ENCODE measurements around the gene PUM2.
"Not testable (repeated sequence)": the region's sequence is repeated elsewhere in the genome, so short reads cannot be mapped to it uniquely, and the experiment has no call there.

The PUM2 gene

GRCh38 chr2:20257411-20257810, 93.2 kb downstream of the PUM2 start:
- in situ Hi-C loops (cut with HindIII; ENCODE audit: low pct_ligation_motif_present, low sequenced_read_pairs) = no loop called here

GRCh38 chr2:20254731-20255130, 95.9 kb downstream of the PUM2 start:
- Histone ChIP-seq H3K36me3 (replicated peaks) (peaks cover 33% of the 10 kb centered on the region), H3K27ac (no peak overlapping the region), H3K4me3 (ENCODE audit: low read depth, low read length) (no peak overlapping the region), H3K27me3 (replicated peaks) (no peaks in the 10 kb centered on the region)
- DNase-seq = no peak
- in situ Hi-C loops (cut with HindIII; ENCODE audit: low pct_ligation_motif_present, low sequenced_read_pairs) = no loop called here
- no peak for TF ChIP-seq CTCF (IDR thresholded peaks at IDR 0.05; ENCODE audit: low read depth, low read length, missing control alignments)

More at GRCh38 chr2:20257411-20257810, 93.2 kb downstream of the PUM2 start:
- Histone ChIP-seq H3K36me3 (replicated peaks) (peaks cover 33% of the 10 kb centered on the region), H3K27me3 (replicated peaks) (no peaks in the 10 kb centered on the region), H3K4me3 (ENCODE audit: low read depth, low read length) (no peak overlapping the region), H3K27ac (no peak overlapping the region)
- no peak for TF ChIP-seq CTCF (IDR thresholded peaks at IDR 0.05; ENCODE audit: low read depth, low read length, missing control alignments)
- no peak for DNase-seq

DNA sequence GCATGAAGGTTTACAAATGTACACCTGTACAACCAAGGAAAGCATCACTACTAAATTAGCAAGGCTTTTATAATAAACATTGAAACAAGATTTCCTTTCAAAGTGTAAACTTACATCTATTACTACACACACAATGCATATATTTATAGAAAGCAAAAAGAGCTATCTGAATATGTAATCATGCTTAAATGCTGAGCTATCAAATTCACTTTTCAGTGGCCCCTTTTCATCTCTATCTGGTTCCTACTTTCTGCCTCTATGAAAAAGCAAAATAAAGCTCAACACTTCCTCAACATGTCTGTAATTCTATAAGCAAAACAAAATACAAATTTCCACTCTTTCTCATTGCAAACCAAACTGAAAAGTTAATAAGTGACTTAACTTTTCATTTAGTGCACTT, 100.2 kb downstream of the PUM2 start:
- H3K36me3 ChIP-seq (replicated peaks) = peaks cover 35% of the 10 kb centered on the region

GRCh38 chr2:20249170-20249569, 101.5 kb downstream of the PUM2 start:
- in situ Hi-C loops (cut with HindIII; ENCODE audit: low pct_ligation_motif_present, low sequenced_read_pairs) = no loop called here
- H3K36me3 ChIP-seq (replicated peaks) = peaks cover 27% of the 10 kb centered on the region

More for the DNA sequence above, 100.2 kb downstream of the PUM2 start:
- Histone ChIP-seq H3K4me3 (ENCODE audit: low read depth, low read length) (no peak overlapping the region), H3K27ac (no peak overlapping the region), H3K27me3 (replicated peaks) (no peaks in the 10 kb centered on the region)
- no peak for TF ChIP-seq CTCF (IDR thresholded peaks at IDR 0.05; ENCODE audit: low read depth, low read length, missing control alignments)
- no peak for DNase-seq
- in situ Hi-C loops (cut with HindIII; ENCODE audit: low pct_ligation_motif_present, low sequenced_read_pairs) = no loop called here

DNA sequence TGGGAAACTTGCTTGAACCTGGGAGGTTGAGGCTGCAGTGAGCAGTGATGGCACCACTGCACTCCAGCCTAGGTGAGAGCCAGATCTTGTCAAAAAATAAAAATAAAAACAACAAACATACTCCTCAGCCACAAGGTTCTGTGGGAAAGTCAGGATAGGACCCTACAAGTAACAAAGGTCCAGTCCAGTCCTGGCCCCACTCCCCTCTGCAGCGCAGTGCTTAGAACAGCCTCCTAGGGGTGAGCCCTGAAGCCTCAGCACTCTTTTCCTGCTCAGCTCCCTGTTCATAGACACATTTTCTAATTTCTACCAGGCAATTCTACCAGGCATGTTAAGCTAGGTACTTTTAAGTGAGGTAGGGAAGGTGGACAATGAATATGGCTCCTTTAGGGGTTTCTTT, 103.6 kb downstream of the PUM2 start:
- Histone ChIP-seq H3K36me3 (replicated peaks) (peaks cover 17% of the 10 kb centered on the region), H3K4me3 (ENCODE audit: low read depth, low read length) (no peak overlapping the region), H3K27ac (no peak overlapping the region), H3K27me3 (replicated peaks) (no peaks in the 10 kb centered on the region)
- DNase-seq = no peak
- in situ Hi-C loops (cut with HindIII; ENCODE audit: low pct_ligation_motif_present, low sequenced_read_pairs) = no loop called here
- TF ChIP-seq CTCF (IDR thresholded peaks at IDR 0.05; ENCODE audit: low read depth, low read length, missing control alignments) = no peak

More at GRCh38 chr2:20249170-20249569, 101.5 kb downstream of the PUM2 start:
- Histone ChIP-seq H3K27ac (no peak overlapping the region), H3K27me3 (replicated peaks) (no peaks in the 10 kb centered on the region), H3K4me3 (ENCODE audit: low read depth, low read length) (no peak overlapping the region)
- no peak for DNase-seq
- no peak for TF ChIP-seq CTCF (IDR thresholded peaks at IDR 0.05; ENCODE audit: low read depth, low read length, missing control alignments)

GRCh38 chr2:20243637-20244036, 107.0 kb downstream of the PUM2 start:
- H3K36me3 ChIP-seq (replicated peaks); in situ Hi-C loops (cut with HindIII; ENCODE audit: low pct_ligation_motif_present, low sequenced_read_pairs); DNase-seq; H3K27ac ChIP-seq; H3K4me3 ChIP-seq (ENCODE audit: low read depth, low read length); H3K27me3 ChIP-seq (replicated peaks): not testable (repeated sequence)
